Left cardiac atrium (tissue), 4 donors: ENCODE data around the gene AGRN. TPM values are rescaled to one million over a fixed set of nuclear protein-coding genes. Genes with fewer than 3 reads are reported as not detected.
"Not testable (repeated sequence)": the region's sequence is repeated elsewhere in the genome, so short reads cannot be mapped to it uniquely, and the experiment has no call there.

Source experiments
- ATAC-seq, 2 donors: fragments of 200-7000 bp; cut with Tn5 transposase; one replicate each; pipeline ENCODE4 v1.9.1; 2020; ENCODE audit warnings: mild to moderate bottlenecking in 2 of 2, moderate library complexity in 2 of 2
- DNase-seq: peaks from one replicate; pipeline ENCODE4 v3.0.0-alpha.2; 2020
- intact Hi-C, 2 donors: fragments of 100-400 bp; cut with DNase I; formaldehyde crosslinking; loops; one replicate each; pipeline versions ENCODE4 v1.14.1 to v1.15.1; 2022 to 2023
- total RNA-seq, 2 donors: library from RNA; stranded (reverse); fragmentation: NEBNext Ultra II Directional; extraction: Animal tissue kit (Norgen Biotek cat#: 25700); gene quantifications; one replicate each; pipeline ENCODE4 v1.2.1, GENCODE V29; 2021
- donor health status: DM: no; HTN: yes; CAD: no.
- donor health status: DM: no; HTN: yes; CAD: no; lungs with severe emphysema.
- donor health status: DM: yes; HTN: yes; CAD: no.
- donor health status: Dilated cardiomyopathy.

Gene AGRN
- total RNA-seq, 2 donors from 2014 or later: 14.8 to 25.7 TPM

DNA sequence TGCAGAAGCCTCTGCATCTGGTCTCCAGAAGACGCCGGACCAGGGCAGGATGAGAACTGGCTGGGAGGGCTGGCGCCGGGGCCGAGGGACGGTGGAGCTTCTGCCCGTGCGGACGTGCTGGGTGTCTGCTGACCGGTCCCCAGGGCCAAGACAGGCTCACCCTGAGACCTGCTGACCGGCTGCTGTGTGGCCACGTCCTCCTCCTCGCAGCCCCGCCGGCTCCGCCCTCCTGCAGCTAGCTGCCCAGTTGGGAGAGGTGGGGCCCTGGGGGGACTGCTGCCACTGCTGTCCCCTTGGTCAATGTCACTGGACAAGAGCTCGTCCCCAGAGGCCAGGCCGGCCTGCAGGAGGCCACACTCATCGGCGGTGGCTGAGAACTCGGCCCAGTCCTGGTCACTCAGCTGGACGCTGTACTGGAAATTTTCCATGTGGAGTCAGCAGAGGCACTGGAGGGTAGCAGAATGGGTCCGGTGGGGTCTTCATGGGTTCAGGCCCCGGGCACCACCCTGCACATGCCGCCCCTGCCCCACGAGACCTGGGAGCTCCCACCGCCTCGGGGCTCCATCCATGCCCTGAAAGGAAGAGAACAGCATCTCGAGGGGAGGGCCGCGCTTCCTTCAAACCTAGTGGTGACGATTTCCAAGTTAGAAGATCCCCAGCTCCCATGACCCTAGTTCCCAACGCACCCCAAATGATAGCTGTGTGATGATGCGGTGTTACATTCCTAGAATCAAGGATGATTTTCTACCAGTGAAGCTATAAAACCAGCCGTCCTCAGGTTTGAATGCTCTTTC is 39.1 kb upstream of the AGRN start:
- DNase-seq (peak; percentile 66), ATAC-seq (peak; percentile 71 to 78)
- intact Hi-C loops: loop anchor here in 1 of 2 donors (5.0 kb wide), 1 partner anchor 82 kb away; no protein-coding TSS in a partner anchor

DNA sequence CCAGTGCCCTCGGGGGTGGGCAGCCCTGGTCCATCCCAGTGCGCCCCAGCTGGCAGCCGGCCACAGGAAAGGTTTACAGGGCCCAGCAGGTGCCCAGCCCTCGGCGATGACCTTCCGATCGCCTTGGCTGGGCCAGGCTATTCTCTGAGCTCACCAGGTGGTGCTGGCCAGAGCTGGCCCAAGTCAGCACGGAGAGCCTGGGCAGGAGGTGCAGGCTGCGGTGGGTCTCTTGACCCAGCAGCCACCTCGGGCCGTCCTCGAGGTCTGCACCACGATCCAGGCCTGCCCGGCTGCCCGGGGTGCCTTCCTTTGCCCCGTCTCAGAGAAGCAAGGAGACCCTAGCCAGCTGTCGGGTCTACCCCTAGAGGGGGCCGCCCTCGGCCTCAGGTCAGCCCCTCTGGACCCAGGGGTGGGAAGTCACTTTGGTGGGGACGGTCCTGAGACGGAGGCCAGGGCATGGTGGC is 38.4 kb upstream of the AGRN start:
- ATAC-seq (peak in 1 of 2 donors; percentile 7), DNase-seq (peak; percentile 25)
- intact Hi-C loops: loop anchor here in 1 of 2 donors (5.0 kb wide), 1 partner anchor 81 kb away; no protein-coding TSS in a partner anchor

DNA sequence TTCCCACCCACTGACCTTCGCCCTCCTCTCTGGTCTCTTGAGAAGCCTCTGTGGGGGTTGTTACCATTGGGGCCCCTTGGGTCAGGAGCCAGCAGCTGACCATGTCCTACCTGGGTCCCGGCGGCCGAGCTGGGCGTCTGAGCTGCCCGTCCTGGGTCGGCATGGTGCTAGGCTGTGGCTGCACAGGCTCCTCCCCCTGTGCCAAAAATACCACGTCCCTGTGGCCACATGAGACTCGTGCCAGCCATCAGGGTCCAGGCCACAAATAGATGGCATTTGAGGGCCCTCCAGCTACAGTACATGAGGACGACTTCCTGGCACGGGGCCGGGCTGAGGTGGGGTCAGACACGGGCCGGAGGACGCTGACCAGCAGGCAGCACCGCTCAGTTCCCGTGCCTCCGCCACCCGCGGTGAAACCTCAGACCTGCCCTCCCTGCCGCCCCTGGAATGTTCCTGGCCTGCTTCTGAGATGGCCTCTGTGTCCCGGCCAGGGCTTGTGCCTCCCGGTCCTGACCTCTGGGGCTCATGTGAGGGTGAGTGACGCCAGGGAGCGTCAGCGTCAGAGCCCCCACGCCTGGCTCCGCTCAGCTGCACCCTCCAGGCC is 37.9 kb upstream of the AGRN start, which contains the start of gene PERM1:
Gene PERM1 (minus strand): TSS at position 139 of the 604 bp plus-strand sequence. CDS start 1,064 bp downstream, outside the sequence.
- ATAC-seq: peak; percentile 64 to 68
- peak; percentile 72 for DNase-seq
- intact Hi-C loops: loop anchor here (2.0 to 5.0 kb wide), 2 partner anchors 80 to 81 kb away; no protein-coding TSS in a partner anchor

DNA sequence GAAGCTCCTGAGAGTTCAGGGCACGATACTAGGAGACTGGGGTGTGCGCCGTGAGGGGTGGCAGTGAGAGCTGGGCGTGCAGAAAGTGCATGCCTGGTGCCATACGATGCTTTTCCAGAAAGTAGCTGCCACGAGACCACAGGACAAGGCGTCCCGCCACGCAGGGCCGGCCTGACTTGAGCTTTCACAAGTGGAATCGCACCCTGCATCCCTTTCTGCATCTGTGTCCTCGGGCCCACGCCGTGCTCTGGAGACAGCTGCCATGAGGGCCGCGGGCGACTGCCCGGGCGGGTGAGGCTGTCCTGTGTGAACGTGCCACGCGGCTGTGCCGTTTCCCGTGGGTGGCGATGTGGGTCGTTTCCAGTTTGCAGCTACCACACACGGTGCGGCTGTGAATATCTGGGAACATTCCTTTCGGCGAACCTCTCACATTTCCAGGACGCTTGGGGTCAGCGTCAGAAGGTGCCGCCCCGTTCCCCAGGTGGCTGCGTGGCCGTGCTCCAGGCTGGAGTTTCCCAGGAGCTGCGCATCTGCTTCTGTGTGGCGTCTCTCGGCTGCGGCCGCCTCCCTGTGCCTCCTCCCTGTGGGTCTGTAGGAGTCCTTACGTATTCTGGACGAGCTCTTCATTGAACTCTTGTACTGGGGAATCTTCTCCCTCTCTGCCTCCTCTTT is 37.0 kb upstream of the AGRN start:
- ATAC-seq (no peak), DNase-seq (peak; percentile 33)
- intact Hi-C loops: loop anchor here (2.0 to 5.0 kb wide), 2 partner anchors 79 to 80 kb away; no protein-coding TSS in a partner anchor

DNA sequence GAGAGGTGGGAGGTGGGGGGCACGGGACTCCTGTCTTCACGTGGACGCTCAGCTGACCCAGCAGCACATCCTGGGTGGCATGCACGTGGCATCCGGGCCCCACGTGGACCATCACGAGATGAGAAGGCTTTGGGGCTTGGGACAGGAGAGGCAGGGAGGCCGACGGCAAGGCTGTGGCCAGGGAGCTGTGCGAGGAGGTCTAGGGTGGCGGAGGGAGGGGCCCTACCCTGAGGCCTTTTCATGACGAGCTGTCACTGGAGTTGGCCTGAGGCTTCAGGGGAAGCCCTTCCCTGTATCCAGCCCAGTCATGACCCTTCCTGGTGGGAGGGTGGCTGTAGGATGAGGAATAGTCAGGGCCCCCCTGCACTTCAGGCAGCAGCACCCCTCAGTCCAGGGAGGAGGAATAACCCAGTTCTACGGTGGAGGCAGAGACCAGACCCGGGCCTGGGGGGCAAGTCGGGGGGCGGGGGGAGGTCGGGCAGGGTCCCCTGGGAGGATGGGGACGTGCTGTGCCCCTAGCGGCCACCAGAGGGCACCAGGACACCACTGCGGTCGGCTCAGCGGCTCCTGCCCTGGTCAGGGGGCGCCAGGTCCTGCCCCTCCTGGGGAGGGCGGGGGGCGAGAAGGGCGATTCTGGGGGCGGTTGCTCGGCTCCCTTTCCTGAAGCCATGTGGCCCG is 36.0 kb upstream of the AGRN start:
- DNase-seq (peak; percentile 63), ATAC-seq (peak; percentile 7 to 23)
- intact Hi-C loops: loop anchor here (2.0 to 5.0 kb wide), 2 partner anchors 78 to 79 kb away; no protein-coding TSS in a partner anchor

DNA sequence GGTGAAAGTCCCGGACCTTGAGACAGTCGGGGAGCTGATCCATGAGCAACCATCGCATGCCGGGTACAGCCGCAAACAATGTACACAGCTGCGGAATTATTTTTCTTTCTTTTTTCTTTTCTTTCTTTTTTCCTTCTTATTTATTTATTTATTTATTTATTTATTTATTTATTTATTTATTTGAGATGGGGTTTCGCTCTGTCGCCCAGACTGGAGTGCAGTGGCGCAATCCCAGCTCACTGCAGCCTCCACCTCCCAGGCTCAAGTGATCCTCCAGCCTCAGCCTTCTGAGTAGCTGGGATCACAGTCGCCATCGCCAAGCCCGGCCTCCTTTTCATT is 35.5 kb upstream of the AGRN start:
- ATAC-seq (no peak), DNase-seq (no peak)
- intact Hi-C loops: loop anchor here in 1 of 2 donors (5.0 kb wide), 1 partner anchor 78 kb away; no protein-coding TSS in a partner anchor

DNA sequence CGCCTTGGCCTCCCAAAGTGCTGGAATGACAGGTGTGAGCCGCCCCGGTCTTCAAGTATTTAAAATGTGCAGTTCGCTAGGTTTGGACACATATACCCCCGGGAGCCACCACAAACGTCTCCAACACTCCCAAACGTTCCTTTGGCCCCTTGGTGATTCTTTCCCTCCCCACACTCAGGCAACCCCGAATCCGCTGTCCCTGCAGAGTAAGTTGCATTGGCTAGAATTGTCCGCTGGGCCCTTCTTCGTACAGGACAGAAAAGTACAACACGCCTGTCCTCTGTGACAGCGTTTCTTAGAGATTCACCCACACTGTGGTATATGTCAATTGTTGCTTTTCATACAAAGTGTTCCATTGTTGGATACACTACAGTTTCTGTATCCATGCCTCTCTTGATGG is 34.8 kb upstream of the AGRN start:
- intact Hi-C loops: no loop called here
- DNase-seq: no peak
- ATAC-seq: no peak

DNA sequence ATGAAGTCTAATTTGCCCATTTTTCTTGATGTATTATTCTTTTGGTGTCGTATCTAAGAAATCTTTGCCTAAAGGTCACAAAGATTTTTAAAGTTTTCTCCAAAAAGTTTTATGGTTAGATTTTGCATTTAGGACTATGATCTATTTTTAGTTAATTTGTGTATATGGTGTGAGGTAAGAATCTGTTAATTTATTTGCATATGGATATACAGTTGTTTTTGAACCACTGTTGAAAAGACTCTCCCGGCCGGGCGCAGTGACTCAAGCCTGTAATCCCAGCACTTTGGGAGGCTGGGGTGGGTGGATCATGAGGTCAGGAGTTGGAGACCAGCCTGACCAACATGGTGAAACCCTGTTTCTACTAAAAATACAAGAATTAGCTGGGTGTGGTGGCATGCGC is 31.9 kb upstream of the AGRN start:
- intact Hi-C loops, DNase-seq, ATAC-seq: not testable (repeated sequence)

DNA sequence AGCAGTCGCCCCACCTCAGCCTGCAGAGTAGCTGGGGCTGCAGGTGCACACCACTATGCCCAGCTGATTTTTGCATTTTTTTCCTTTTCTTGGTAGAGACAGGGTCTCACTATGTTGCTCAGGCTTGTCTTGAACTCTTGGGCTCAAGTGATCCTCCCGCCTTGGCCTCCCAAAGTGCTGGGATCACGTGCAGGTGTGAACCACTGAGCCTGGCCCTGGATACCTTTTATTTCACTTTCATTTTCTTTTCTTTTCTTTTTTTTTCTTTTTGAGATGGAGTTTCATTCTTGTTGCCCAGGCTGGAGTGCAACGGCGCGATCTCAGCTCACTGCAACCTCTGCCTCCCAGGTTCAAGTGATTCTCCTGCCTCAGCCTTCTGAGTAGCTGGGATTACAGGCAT is 28.6 kb upstream of the AGRN start:
- ATAC-seq, intact Hi-C loops, DNase-seq: not testable (repeated sequence)

DNA sequence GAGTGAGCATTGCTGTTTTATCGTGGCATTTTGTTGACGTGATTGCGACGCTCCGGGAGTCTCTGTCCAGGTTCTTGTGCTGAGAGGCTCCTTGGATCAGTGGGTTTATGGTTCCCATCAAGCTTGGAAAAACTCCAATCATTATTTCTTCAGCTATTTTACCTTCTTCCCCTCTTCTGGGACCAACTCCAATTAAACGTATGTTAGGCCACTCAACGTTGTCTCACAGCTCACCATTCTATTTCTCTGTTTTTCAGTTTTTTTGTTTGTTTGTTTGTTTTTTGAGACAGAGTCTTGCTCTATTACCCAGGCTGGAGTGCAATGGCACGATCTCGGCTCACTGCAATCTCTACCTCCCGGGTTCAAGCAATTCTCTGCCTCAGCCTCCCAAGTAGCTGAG is 28.0 kb upstream of the AGRN start:
- intact Hi-C loops: no loop called here
- ATAC-seq: no peak
- no peak for DNase-seq

DNA sequence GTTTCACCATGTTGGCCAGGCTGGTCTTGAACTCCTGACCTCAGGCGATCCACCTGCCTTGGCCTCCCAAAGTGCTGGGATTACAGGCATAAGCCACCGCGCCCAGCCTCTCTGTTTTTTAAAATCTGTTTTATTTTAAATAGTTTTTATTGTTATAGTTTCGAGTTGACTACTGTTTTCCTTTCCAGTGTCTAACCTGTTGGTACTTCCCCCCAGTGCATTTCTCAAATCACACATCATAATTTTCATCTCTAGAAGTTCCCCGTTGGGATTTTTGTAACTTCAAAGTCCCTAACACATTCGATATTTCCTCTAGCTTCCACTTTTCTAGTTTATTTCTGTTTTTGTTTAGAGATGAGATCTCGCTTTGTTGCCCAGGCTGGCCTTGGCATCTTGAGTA is 27.6 kb upstream of the AGRN start:
- no peak for DNase-seq

DNA sequence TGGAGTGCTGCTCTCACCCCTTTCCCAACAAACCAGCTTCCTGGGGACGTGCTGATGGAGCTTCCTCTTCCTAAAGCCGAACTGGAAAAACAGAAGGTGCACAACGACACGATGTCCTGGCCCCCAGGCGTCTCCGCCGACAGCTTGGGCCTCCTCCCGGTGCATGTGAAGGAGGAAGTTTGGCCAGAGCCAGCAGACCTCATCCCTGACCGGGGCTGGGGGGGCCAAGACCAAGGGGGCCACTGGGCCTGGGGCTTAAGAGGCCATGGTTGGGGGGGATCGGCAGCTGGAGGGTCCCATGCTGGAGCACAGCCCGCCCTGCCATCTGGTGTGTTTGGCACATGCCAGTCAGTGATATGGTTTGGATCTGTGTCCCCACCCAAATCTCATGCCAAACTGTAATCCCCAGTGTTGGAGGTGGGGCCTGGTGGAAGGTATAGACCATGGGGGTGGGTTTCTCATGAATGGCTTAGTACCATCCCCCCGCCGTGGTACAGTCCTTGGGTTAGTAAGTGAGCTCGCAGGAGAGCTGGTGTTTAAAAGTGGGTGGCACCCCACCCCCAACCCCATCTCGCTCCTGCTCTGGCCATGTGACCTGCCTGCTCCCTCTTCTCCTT is 26.4 kb upstream of the AGRN start:
- intact Hi-C loops: no loop called here
- DNase-seq: no peak
- ATAC-seq: no peak

More for the DNA sequence above, 27.6 kb upstream of the AGRN start:
- intact Hi-C loops: no loop called here
- ATAC-seq: no peak

DNA sequence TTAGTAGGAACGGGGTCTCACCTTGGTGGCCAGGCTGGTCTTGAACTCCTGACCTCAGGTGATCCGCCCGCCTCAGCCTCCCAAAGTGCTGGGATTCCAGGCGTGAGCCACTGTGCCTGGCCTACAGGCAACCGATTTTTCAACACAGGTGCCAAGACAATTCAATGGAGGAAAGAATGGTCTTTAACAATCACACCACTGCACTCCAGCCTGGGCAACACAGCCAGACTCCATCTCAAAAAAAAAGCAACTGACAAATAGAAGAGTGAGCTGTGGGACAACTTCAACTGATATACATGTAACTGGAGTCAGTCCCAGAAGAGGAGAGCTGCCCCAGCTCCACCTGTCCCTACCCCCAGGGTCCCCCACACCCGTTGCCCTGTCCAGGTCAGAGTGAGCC is 25.4 kb upstream of the AGRN start:
- ATAC-seq, intact Hi-C loops, DNase-seq: not testable (repeated sequence)

DNA sequence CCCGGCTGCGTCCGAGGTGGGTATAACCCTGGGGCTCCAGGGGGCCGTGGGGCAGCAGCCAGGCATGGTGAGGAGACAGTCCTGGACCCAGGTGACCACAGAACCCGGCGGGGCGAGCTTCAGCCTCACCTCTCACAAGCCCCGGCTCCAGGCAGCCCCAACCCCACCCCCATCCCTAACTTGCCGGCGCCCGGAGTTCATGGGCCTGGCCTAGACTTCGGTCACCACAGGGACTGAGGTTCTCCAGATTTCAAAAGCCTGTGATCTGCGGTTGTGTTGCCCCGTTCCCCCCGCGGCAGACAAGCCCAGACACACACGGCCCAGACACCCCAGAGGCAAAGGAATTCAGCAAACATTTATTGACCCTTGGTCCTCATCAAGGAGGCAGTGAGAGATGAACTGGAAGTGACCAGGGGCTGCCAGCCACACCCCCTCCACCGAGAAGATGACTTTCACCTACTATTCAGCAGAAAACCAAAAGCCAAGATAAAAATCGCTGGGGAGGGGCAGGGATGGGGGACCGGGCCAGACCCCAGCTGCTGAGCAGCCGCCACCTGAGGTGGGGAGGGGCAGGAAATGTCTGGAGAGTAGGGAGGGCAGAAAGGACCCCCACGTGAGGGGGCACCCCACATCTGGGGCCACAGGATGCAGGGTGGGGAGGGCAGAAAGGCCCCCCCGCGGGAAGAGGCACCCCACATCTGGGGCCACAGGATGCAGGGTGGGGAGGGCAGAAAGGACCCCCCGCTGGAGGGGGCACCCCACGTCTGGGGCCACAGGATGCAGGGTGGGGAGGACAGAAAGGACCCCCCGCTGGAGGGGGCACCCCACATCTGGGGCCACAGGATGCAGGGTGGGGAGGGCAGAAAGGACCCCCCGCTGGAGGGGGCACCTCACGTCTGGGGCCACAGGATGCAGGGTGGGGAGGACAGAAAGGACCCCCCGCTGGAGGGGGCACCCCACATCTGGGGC is 24.0 kb upstream of the AGRN start:
- ATAC-seq (no peak), DNase-seq (no peak)
- intact Hi-C loops: no loop called here

DNA sequence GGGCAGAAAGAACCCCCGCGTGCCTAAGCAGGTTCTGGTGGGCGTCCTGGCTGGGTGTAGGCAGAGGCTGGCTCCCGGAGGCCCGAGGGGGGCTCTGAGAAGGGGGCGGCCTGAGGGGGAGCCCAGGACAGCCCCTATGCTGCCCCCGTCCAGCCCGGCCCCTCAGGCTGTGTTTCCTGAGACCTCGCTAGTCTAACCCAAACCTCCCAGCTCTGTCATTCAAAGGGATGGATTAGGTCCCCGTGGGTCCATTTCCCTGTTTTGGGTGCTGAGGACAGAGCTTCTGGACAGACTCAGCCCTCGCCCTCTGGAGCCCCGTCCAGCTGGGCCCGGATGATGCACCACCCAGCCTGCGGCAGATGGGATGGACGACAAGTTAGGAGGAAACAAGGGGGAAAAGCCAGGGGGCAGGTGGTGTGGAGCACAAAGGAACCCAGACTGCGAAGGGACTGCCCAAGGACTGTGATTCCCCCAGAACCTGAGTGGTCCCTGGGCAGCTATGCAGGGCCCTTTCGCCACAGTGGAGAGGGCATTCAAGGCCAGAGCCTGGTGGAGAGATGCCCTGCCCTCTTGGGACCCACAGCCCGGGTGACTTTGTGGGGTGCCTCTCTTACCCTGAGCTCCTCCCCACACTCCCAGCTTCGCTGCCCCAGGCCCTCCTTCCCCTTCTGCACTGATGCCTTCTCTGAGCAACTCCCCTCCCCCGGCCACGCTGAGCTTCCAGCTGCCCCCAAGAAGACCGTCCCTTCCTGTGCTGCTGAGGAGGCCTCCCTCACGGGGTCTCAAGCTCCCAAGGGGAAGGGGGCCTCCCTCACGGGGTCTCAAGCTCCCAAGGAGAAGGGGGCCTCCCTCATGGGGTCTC is 22.8 kb upstream of the AGRN start:
- no peak for DNase-seq
- ATAC-seq: no peak
- intact Hi-C loops: no loop called here

DNA sequence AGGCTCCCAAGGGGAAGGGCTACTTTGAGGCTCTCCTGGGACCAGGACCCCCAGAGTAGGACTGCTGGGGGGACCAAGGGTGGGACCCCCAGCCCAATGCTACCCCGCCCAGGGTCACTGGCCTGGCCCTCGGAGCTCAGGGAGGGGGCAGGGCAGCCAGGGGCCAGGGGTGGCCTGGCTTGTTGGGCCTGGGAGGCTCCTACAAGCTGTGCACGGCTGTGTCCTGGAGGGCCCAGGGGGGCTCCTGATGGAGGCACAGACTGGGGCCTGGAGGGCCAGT is 22.3 kb upstream of the AGRN start:
- ATAC-seq: no peak
- DNase-seq: no peak
- intact Hi-C loops: no loop called here
